SK-N-SH (cell line): ENCODE measurements around the gene IL4. TPM values are rescaled to one million over a fixed set of nuclear protein-coding genes. Genes with fewer than 3 reads are reported as not detected.

Source experiments
- CTCF ChIA-PET: fragments of 300-600, 350-600 bp; formaldehyde crosslinking; extraction: SDS; loops from one replicate; lab custom pipeline; 2021; lab: Yijun Ruan, JAX
- POLR2A ChIA-PET: fragments of 350-600 bp; sonication (Branson Sonifier 250); formaldehyde crosslinking; extraction: SDS; loops from one replicate; lab custom pipeline; 2020; ENCODE audit warnings: antibody characterized with exemption, inconsistent platforms; lab: Yijun Ruan, JAX
- DNase-seq: peaks from one replicate; pipeline ENCODE4 v3.0.0; 2012
- H2AFZ ChIP-seq: fragments of 200-600 bp; sonication (generic); 2 replicates; pipeline ENCODE4 v1.8.1; 2016; ENCODE audit warnings: antibody characterized with exemption, mild to moderate bottlenecking, low read depth
- H3F3A ChIP-seq: fragments of 200-600 bp; sonication (generic); replicated peaks from 2 replicates; pipeline ENCODE3; 2016; ENCODE audit warnings: antibody characterized with exemption, mild to moderate bottlenecking; ENCODE audit not compliant: insufficient read depth
- H3K27ac ChIP-seq, 2 experiments: fragments of 200-500 bp in 1 of 2; fragments of 200-600 bp in 1 of 2; sonication (Bioruptor generic) in 1 of 2; sonication (generic), shearing (Covaris generic) in 1 of 2; 2 replicates each; pipeline versions ENCODE4 v1.5.1 to v1.6.1; 2014 to 2016; ENCODE audit warnings: low read depth in 2 of 2, inconsistent platforms in 1 of 2, low read length in 1 of 2, mild to moderate bottlenecking in 1 of 2, mixed read lengths in 1 of 2
- H3K27me3 ChIP-seq: fragments of 200-600 bp; sonication (generic), shearing (Covaris generic); 2 replicates; pipeline ENCODE4 v1.6.1; 2016; ENCODE audit warnings: mixed run types; ENCODE audit not compliant: insufficient read depth
- H3K36me3 ChIP-seq, 2 experiments: fragments of 200-500 bp in 1 of 2; fragments of 200-600 bp in 1 of 2; sonication (Bioruptor generic) in 1 of 2; sonication (generic) in 1 of 2; replicated peaks in 1 of 2; 2 replicates each; pipeline versions ENCODE3 to v1.5.1; 2014 to 2016; ENCODE audit warnings: low read length in 1 of 2, mild to moderate bottlenecking in 1 of 2; ENCODE audit not compliant: insufficient read depth in 2 of 2, control insufficient read depth in 1 of 2
- H3K4me1 ChIP-seq, 2 experiments: fragments of 200-500 bp in 1 of 2; fragments of 200-600 bp in 1 of 2; sonication (Bioruptor generic) in 1 of 2; sonication (generic), shearing (Covaris generic) in 1 of 2; 2 replicates each; pipeline versions ENCODE4 v1.5.1 to v1.6.1; 2014 to 2016; ENCODE audit warnings: low read depth in 1 of 2, low read length in 1 of 2, mixed run types in 1 of 2; ENCODE audit not compliant: insufficient read depth in 2 of 2, control insufficient read depth in 1 of 2
- H3K4me2 ChIP-seq: fragments of 200-600 bp; sonication (generic), shearing (Covaris generic); 2 replicates; pipeline ENCODE4 v1.6.1; 2017; ENCODE audit warnings: mixed run types
- H3K4me3 ChIP-seq, 2 experiments: fragments of 200-500 bp in 1 of 2; fragments of 200-600 bp in 1 of 2; sonication (Bioruptor generic) in 1 of 2; sonication (generic), shearing (Covaris generic) in 1 of 2; 2 replicates each; pipeline versions ENCODE4 v1.5.1 to v1.8.1; 2014 to 2016; ENCODE audit warnings: low read depth in 2 of 2, inconsistent platforms in 1 of 2, low read length in 1 of 2, mild to moderate bottlenecking in 1 of 2, mixed read lengths in 1 of 2, moderate library complexity in 1 of 2
- H3K79me2 ChIP-seq: fragments of 200-600 bp; sonication (generic); 2 replicates; pipeline ENCODE4 v1.8.1; 2017; ENCODE audit warnings: mild to moderate bottlenecking; ENCODE audit not compliant: insufficient read depth
- H3K9ac ChIP-seq: fragments of 200-600 bp; sonication (generic); 2 replicates; pipeline ENCODE4 v1.6.1; 2017; ENCODE audit warnings: mixed run types
- H3K9me2 ChIP-seq: fragments of 200-600 bp; sonication (generic); 2 replicates; pipeline ENCODE4 v1.6.1; 2017; ENCODE audit warnings: mixed run types
- H3K9me3 ChIP-seq: fragments of 200-600 bp; sonication (generic); 2 replicates; pipeline ENCODE4 v1.6.1; 2017; ENCODE audit warnings: mixed run types, mild to moderate bottlenecking, moderate library complexity
- H4K20me1 ChIP-seq: fragments of 200-600 bp; sonication (generic); 2 replicates; pipeline ENCODE4 v1.6.1; 2017; ENCODE audit warnings: mild to moderate bottlenecking, mixed run types; ENCODE audit not compliant: insufficient read depth
- CHD2 ChIP-seq: fragments of 150-350 bp; IDR thresholded peaks from 2 replicates; pipeline ENCODE4 v1.6.1; 2018; ENCODE audit warnings: low read length; ENCODE audit not compliant: partially characterized antibody
- CTCF ChIP-seq: fragments of 200-600 bp; sonication (generic); IDR thresholded peaks from 2 replicates; pipeline ENCODE4 v1.6.1; 2017; ENCODE audit warnings: antibody characterized with exemption, mild to moderate bottlenecking, moderate library complexity
- FOXJ3 ChIP-seq: sonication (generic); formaldehyde crosslinking; IDR thresholded peaks from 2 replicates; pipeline ENCODE4 v1.5.1; 2020; ENCODE audit warnings: mild to moderate bottlenecking, missing genetic modification reagents
- GABPA ChIP-seq: IDR thresholded peaks from 2 replicates; pipeline ENCODE4 v1.4.0; 2012; ENCODE audit warnings: low read depth, mild to moderate bottlenecking
- PBX3 ChIP-seq: IDR thresholded peaks from 2 replicates; pipeline ENCODE4; 2012
- SMC3 ChIP-seq: IDR thresholded peaks from 2 replicates; pipeline ENCODE4 v1.6.1; 2012; ENCODE audit warnings: low read depth, low read length, improper control_type of control experiment
- TAF1 ChIP-seq: IDR thresholded peaks from 2 replicates; pipeline ENCODE4 v1.6.1; 2012; ENCODE audit warnings: low read depth, mild to moderate bottlenecking, low read length, moderate library complexity, borderline replicate concordance
- TCF12 ChIP-seq: IDR thresholded peaks from 2 replicates; pipeline ENCODE4 v1.4.0; 2012
- USF1 ChIP-seq: IDR thresholded peaks from 2 replicates; pipeline ENCODE4 v1.4.0; 2012; ENCODE audit warnings: low read depth, borderline replicate concordance
- WGBS: methylation state at CpG from one replicate; pipeline ENCODE4 v1.1.6; 2017; ENCODE audit warnings: low lambda C conversion rate; 5-methylcytosine and 5-hydroxymethylcytosine counted together
- polyA plus RNA-seq, 3 experiments: library from polyadenylated mRNA; depleted of rRNA; stranded (reverse); fragments of >200 nt; gene quantifications; 2 replicates each; pipeline ENCODE4 v1.2.3, GENCODE V29; 2012

Gene IL4
- polyA plus RNA-seq, 1 of the 3 experiments (the other 2 are of a cell fraction): not detected

- no peaks in the 10 kb centered on the region for H4K20me1 ChIP-seq
- H3K36me3 ChIP-seq: no peaks in the 10 kb centered on the region
- no peaks in the 10 kb centered on the region for H3F3A ChIP-seq
- no peak overlapping the region for H3K9ac ChIP-seq
- H3K4me2 ChIP-seq: no peak overlapping the region
- no peaks in the 10 kb centered on the region for H3K9me2 ChIP-seq
- POLR2A ChIA-PET: no interaction called here
- no peaks in the 10 kb centered on the region for H3K79me2 ChIP-seq
- H3K27me3 ChIP-seq: no peaks in the 10 kb centered on the region
- no peaks in the 10 kb centered on the region for H3K9me3 ChIP-seq
- no peak overlapping the region for H2AFZ ChIP-seq
- CTCF ChIA-PET: interaction anchor here (0.7 to 1.0 kb wide), 2 partner anchors 11 kb away, joined by 3 to 4 read pairs; no protein-coding TSS in a partner anchor
- DNase-seq: no peak
- 91% methylated on average over 14 of the region's 16 CpGs for WGBS
- no peak overlapping the region for H3K27ac ChIP-seq
- TF ChIP-seq CHD2: no peak
- TF ChIP-seq PBX3: no peak
- TF ChIP-seq CTCF: no peak
- no peak for TF ChIP-seq FOXJ3 (CRISPR knock-in tag)
- no peak for TF ChIP-seq USF1
- peaks cover 0 to 3% of the 10 kb centered on the region in 2 experiments; a peak in 1 of 4 replicates for H3K4me1 ChIP-seq
- H3K4me3 ChIP-seq: no peak overlapping the region
Measured at GRCh38 chr5:132666310-132667123, 7.3 kb upstream of the IL4 start.

- no peak for DNase-seq
- CTCF ChIA-PET: no interaction called here
- TF ChIP-seq TAF1 (no peak), SMC3 (no peak), GABPA (no peak), TCF12 (no peak)
Measured at GRCh38 chr5:132667309-132667708, 6.5 kb upstream of the IL4 start.

More at GRCh38 chr5:132667309-132667708, 6.5 kb upstream of the IL4 start:
- POLR2A ChIA-PET: no interaction called here
- Histone ChIP-seq H2AFZ (no peak overlapping the region), H3K27me3 (no peaks in the 10 kb centered on the region), H3K27ac (no peak overlapping the region), H3K9me3 (no peaks in the 10 kb centered on the region), H3K36me3 (no peaks in the 10 kb centered on the region), H3K9ac (no peak overlapping the region), H3K4me1 (peaks cover 0 to 3% of the 10 kb centered on the region in 2 experiments; a peak in 1 of 4 replicates), H4K20me1 (no peaks in the 10 kb centered on the region), H3K79me2 (no peaks in the 10 kb centered on the region), H3K4me3 (no peak overlapping the region), H3K9me2 (no peaks in the 10 kb centered on the region), H3K4me2 (no peak overlapping the region), H3F3A (no peaks in the 10 kb centered on the region)
- WGBS: 89% methylated on average over 10 of the region's 10 CpGs
